GM21737 (cell line): ENCODE data around the gene AVEN.
"Not testable (repeated sequence)": the region's sequence is repeated elsewhere in the genome, so short reads cannot be mapped to it uniquely, and the experiment has no call there.

Experiments used
- ATAC-seq: cut with Tn5 transposase; IDR thresholded peaks from one replicate; pipeline ENCODE4 v1.9.1; 2021; ENCODE audit warnings: mild to moderate bottlenecking, moderate library complexity; ENCODE audit not compliant: unreplicated experiment

Gene AVEN, protein sequence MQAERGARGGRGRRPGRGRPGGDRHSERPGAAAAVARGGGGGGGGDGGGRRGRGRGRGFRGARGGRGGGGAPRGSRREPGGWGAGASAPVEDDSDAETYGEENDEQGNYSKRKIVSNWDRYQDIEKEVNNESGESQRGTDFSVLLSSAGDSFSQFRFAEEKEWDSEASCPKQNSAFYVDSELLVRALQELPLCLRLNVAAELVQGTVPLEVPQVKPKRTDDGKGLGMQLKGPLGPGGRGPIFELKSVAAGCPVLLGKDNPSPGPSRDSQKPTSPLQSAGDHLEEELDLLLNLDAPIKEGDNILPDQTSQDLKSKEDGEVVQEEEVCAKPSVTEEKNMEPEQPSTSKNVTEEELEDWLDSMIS

DNA sequence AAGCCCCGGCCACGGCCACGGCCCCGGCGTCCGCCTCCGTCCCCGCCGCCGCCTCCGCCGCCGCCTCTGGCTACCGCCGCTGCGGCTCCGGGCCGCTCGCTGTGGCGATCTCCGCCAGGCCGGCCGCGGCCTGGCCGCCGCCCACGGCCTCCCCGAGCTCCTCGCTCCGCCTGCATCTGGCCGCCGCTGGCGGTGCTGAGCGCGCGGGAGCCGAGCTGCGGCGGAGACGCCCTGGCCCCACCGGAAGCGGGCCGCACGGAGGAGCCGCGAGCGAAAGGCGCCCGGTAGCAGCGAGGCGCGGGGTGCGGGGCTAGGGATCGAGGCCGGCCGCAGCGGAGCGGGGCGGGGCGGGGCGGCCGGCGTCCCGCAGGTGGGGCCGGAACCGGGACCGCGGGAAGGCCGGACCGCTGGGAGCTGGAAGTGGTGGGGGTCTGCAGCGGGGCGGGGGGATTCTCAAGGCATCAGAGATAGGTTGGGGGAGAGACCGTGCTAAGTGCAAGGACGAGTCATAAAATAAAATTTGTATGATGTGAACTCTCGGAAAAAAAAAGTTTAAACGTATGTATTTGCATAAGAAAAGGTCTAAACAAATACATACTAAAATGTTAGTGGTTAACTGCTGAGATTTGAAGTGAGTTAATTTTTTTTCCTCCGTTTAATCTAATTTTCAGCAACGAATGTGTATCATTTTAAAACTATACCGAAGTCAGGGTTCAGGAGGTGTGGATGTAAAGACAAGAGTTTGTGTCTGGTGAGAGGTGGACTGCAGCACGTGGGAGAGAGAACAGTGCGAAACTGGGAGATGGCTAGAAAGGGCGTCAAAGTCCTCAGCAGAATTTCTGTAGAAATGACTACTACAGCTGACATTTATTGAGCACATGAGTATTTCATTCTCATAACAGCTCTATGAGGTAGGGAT, at the start of gene AVEN:
Gene AVEN (minus strand): TSS at position 334 of the 919 bp plus-strand sequence. CDS start 158 bp downstream, at position 176.
- peak; percentile 38 for ATAC-seq

DNA sequence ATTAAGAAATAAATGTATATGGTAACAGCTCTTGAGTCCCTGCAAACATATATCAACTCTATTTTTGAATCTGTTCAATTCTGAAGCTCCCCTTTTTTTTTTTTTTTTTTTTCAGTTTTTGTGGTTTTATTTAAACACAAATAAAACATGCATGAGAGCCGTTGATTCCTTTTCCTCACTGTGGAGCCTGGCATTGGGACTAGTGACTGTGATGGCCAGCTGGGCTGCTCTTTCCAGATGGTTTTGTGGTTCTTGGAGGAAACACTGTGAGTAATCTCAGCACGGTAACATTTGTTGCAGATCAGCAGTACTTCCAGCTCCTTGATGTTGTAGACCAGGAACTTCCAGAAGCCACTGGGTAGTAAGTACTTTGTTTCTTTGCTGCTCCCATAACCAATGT, 46.7 kb upstream of the AVEN start:
- no peak for ATAC-seq

DNA sequence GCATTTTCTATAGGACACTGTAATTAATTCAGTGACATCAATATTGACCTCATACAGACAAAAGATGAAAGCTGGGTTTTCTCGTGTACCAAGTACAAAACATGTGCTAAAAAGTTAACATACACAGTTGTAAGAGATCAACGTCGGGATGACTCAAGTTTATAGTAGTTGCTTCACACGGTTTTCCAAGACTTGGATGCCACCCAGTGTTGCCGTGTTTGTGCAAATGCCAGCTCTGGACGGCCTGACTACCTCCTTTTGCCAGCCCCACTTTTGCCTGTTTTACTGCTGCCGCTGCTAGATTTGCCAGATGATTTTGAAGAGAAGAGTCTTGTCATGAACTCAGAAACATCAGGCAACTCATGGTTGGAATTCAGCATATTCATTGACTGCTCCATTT, 45.1 kb upstream of the AVEN start:
- ATAC-seq = no peak

DNA sequence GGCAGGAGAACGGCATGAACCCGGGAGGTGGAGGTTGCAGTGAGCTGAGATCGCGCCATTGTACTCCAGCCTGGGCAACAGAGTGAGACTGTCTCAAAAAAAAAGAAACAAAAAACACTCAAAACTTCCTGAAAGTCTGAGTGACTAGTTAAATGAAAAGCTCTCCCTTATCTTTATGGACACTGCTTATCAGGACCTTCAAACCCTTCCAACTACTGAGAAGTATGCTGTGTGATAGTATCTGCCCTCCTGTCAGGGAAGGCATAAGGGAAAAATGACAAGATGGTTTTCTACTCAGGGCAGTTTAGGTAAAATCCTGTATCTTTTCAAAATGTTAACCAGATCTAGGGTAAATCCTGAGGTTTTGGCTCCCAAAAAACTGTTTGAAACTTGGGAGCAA, 40.9 kb upstream of the AVEN start:
- no peak for ATAC-seq

DNA sequence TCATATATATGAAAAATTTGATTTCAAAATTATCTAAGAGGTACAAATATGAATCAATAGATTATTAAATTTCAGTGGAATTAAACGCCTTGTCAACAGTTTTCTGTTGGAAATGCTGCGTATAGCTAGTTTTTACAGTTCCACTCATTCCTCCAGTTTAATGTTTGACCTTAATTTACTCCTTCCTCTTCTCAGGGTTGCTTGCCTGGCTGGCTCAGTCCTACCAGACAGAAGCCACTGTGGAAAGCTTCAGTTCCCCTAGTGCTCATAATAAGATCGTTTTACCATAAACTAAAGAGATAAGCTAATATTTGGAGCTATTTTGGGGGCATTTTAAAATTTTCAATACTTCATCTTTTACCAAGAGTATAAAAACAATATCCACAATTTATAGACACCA, 39.9 kb upstream of the AVEN start:
- no peak for ATAC-seq

DNA sequence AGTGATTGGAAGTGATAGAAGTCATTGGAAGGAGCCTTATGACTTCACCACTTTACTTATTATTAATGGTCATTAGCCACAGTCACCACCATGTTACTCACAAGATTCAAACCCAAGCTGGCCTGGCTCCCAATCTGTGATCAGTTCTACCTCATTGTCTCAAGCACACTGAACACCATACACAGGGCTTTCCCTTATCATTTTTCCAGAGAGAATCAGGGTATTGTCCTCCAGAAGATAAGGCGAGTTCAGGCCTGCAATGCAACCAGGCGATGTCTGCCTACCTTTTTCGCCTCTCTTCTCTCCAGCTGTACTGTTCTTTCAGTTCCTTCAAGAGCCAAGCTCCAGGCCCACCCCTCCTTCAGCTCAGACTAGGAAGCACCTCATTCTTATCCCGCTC, 37.8 kb upstream of the AVEN start:
- ATAC-seq = no peak

DNA sequence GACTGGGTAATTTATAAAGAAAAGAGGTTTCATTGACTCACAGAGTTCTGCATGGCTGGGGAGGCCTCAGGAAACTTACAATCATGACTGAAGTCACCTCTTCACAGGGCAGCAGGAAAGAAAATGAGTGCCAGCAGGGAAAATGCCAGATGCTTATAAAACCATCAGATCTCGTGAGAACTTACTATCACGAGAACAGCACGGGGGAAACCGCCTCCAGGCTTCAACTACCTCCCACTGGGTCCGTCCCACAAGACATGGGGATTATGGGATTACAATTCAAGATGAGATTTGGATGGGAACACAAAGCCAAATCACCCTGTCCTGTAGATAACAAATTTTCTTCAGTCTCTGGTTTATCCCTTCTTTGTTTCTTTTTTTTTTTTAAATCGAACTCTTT, 31.0 kb upstream of the AVEN start:
- no peak for ATAC-seq

DNA sequence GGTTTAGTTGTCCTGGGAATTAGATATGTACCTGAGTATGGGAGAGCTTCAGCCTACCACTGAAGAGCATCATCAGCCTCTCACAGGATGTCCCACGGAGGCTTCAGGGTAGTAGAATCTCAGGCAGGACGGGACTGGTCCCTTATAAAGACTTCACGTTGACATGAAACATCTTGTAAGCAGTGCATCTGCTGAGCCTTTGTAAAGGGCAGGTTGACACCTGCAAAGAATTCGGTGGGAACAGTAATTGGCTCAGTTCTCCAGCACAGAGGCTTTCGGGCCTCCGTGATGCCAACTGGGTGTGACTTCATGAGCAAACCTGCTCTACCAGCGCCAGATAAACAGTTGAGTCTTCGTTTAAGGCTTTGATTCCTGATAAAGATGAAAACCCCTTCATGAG, 26.9 kb upstream of the AVEN start:
- no peak for ATAC-seq

DNA sequence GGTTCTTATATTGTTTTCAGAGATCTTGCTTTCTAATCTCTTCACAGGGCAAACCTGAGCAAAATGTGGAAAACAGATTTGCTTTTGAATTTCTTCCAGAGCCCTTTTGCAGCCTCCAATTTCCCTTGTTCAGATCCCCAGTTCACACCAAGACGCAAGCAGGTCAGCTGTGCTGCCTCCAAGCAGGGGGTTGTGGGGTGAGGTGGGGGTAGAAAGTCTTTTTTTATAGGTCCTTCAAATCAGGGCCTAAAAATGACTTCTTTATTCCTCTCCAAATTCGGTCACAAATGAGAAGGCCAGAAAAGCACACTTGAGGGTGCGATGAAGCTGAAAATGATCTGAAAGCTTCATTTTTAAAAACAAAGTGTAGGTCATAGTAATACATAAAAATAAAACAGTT, 26.3 kb upstream of the AVEN start:
- ATAC-seq = no peak

DNA sequence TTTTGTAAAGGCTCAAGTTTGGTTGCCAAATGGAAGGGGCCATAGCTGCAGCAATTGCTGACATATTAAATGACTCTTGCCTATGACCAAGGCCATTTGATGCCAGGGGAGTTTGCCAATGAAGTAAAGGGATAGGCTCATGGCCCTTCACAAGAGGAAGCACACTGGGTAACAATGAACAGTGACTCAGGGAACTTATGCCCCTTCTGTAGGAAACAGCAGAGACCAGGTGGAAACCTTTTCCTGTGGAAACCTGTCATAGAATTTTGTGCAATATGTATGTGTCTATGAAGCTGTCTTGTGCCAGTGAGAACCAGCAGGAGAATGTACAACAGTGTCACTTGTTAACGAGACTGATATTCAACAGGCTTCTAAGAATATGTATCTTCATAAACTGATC, 25.4 kb upstream of the AVEN start:
- ATAC-seq = no peak

DNA sequence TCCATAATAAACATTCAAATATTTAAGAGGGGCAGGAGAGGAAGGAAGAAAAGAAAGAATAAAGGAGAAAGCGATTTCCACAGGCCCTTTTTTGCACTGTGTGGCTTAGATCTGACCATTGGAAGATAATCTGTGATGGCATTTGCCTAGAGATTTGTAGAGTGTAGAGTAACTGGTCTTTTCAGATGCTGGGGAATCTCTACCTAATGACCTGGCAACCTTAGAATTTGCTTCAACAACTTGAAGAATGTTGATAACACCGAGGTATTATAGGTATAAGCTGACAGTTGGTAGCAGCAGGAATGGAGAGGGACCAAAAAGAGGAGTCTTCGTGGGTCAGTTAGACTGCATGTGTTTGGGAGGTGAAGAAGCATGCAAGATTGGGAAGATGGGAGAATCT, 20.9 kb upstream of the AVEN start:
- no peak for ATAC-seq

DNA sequence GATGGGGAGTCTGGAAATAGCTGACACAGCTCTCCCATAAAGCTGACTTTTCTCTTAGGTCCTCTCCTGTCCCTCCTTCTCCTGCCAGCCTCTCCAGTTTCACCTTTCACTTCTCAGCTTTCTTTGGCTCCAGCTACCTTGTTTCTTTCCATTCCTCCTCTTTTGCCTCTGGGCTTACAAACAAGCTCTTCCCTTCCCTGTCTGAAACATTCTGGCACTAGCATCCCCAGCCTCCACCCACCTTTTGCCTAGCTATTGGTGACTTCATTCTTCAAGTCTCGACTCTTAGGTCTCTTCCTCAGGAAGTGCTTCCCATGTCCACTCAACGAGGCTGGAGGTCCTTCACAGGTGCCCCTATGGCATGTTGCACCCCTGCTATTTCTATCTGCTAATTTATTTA, 20.5 kb upstream of the AVEN start:
- no peak for ATAC-seq

DNA sequence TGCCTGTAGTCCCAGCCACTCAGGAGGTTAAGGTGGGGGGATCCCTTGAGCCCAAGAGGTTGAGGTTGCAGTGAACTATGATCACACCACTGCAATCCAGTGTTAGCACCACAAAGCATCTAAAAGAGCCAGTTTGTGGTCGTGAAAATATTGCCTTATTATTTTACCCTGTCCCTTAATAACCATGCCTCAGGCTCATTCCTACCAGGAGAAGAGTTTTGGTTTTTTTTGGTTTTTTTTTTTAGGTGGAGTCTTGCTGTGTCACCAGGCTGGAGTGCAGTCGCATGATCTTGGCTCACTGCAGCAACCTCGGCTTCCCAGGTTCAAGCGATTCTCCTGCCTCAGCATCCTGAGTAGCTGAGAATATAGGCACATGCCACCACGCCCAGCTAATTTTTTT, 17.9 kb upstream of the AVEN start:
- no peak for ATAC-seq

DNA sequence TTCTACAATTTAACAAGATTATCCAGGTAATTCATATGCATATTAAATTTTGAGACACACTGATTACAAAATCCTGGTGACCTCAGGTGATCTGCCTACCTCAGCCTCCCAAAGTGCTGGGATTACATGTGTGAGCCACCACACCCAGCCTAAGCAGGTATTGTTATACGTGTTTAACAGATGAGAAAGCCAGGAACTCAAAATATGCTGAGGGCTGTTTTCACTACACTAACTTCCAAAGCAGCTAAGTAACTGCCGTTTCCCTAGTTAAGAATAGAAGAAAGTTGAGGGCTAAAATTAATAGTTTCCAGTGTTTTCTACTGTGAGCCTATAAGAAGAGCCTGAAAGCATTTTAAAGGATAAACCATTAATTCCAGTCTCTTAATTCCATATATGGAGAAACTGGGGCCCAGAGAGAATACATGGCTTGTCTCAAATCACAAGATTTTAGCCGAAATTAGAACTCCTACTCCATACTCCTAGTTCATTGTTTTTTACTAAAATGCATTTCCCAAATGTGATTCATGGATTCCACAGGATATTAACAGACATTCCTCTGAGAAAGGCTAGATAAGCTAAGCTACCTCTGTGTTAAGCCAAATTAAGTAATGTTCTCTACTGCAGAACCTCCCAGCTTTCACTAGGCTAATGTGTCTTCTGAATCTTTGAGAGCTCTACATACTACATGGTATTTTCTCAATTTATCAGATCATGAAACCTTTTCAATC, 17.0 kb upstream of the AVEN start:
- ATAC-seq = no peak

DNA sequence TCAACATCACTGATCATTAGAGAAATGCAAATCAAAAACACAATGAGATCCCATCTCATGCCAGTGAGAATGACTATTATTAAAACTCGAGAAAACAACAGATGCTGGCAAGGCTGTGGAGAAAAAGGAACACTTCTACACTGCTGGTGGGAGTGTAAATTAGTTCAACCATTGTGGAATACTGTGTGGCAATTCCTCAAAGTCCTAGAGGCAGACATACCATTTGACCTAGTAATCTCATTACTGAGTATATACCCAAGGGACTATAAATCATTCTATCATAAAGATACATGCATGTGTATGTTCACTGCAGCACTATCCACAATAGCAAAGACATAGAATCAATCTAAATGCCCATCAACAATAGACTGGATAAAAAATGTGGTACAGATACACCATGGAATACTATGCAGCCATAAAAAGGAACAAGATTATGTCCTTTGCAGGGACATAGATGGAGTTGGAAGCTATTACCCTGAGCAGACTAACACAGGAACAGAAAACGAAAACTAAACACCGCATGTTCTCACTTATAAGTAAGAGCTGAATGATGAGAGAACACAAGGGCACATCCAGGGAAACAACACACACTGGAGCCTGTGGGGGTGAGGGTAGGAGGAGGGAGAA, 15.2 kb upstream of the AVEN start:
- no peak for ATAC-seq

DNA sequence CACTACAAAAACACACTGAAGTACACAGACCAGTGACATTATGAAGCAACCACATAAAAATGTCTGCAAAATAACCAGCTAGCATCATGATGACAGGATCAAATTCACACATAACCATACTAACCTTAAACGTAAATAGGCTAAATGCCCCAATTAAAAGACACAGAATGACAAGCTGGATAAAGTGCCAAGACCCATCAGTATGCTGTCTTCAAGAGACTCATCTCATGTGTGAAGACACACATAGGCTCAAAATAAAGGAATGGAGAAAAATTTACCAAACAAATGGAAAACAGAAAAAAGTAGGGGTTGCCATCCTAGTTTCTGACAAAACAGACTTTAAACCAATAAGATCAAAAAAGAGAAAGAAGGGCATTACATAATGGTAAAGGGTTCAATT, 11.4 kb upstream of the AVEN start:
- not testable (repeated sequence) for ATAC-seq

DNA sequence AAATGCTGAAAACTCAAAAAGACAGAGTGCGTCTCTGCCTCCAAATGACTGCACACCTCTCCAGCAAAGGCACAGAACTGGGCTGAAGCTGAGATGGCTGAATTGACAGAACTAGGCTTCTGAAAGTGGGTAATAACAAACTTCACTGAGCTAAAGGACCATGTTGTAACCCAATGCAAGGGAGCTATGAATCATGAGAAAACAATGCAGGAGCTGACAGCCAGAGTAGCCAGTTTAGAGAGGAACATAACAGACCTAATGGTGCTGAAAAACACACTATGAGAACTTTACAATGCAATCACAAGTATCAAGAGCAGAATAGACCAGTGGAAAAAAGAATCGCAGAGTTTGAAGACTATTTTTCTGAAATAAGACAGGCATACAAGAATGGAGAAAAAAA, 10.1 kb upstream of the AVEN start:
- no peak for ATAC-seq

DNA sequence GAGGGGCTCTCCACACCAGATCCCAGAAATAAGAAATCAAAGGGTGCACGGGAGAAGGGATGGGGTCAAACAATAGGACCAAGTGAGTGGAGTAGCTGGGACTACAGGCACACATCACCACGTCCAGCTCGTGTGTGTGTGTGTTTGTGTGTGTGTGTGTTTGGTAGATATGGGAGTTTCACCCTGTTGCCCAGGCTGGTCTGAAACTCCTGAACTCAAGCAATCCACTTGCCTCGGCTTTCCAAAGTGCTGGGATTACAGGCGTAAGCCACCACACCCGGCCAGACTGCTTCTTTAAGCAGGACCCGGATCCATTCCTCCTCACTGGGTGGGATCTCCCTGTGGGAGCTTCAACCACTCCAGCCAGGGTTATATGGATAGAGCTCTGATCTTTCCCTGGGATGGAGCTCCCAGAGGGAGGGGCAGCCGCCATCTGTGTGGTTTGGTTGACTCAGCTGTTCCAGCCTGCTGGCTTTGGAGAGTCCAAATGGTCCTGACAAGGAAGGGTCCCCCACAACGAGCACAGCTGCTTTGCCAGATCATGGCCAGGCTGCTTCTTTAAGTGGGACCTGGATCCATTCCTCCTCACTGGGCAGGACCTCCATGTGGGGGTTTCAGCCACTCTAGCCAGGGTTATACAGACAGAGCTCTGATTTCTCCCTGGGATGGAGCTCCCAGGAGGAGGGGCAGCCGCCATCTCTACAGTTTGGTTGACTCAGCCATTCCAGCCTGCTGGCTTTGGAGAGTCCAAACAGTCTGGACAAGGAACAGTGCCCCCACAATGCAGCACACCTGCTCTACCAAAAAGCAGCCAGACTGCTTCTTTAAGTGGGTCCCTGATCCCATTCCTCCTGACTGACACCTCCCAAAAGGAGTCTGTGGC, 9.1 kb upstream of the AVEN start:
- ATAC-seq = no peak

DNA sequence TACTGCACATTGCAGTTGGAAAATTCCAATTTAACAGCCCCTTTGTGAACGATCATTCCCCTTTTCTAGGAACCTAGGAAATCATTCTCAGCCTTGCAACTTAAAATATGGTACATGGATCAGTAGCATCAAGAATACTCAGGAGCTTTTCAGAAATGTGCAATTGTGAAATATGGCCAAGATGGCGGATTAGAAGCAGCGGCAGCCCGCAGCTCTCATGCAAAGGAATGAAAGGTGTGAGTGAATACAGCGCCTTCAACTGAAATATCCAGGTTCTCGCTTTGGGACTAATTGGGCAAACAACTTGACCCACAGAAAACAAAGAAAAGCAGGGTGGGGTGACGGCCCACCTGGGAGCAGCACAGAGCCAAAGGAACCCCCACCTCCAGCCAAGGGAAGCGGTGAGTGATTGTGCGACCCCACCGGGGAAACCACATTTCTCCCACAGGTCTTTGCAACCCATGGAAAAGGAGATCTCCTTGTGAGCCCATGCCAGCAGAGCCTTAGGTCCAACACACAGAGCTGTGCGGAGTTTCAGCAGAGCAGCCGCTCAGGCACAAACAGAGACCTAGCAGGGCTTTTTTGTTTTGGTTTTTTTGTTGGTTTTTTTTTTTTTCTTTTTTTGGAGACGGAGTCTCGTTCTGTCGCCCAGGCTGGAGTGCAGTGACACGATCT, 7.6 kb upstream of the AVEN start:
- no peak for ATAC-seq

DNA sequence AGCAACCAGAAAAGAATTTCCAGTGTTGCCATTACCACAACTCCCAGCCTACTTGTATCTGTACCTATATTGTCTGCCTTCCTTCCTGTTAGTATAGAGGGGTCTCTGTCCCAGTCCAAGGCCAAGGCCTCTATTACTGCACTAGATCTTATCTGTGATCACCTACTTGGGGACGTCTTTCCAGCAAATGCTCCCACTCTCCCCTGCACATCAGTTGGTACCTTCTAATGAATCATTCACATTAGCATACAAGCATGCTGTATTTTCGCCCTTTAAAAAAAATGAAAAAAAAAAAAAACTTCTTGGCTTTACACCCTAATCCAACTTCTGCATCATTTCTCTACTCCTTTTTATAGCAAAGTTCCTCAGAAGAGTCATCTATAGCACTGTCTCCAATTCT, 4.8 kb upstream of the AVEN start:
- ATAC-seq = no peak
